ENCODE data around the gene ABHD16B.

The ABHD16B gene

DNA sequence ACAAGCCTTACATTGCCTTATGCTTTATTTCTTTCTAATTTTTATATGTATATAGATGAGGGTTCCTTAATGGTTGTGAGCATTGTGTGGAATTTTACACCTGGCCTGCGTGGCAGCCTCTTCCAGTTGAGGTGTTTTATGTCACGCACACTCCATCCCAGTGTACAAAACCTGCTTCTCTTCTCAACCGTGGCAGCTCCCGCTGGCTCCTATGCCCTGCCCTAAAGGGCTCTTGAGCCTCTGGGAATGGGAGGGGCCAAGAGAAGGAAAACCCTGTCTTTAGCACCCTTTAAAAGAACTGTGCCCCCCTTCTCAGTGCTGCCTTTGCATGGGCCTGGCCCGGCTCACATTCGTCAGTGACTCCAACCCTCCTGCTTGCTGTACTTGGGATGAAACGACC lies 29.3 kb downstream of the ABHD16B start:
- H3K4me2 ChIP-seq (ENCODE audit: low read depth, low read length, poor library complexity, severe bottlenecking), result no peak overlapping the region

DNA sequence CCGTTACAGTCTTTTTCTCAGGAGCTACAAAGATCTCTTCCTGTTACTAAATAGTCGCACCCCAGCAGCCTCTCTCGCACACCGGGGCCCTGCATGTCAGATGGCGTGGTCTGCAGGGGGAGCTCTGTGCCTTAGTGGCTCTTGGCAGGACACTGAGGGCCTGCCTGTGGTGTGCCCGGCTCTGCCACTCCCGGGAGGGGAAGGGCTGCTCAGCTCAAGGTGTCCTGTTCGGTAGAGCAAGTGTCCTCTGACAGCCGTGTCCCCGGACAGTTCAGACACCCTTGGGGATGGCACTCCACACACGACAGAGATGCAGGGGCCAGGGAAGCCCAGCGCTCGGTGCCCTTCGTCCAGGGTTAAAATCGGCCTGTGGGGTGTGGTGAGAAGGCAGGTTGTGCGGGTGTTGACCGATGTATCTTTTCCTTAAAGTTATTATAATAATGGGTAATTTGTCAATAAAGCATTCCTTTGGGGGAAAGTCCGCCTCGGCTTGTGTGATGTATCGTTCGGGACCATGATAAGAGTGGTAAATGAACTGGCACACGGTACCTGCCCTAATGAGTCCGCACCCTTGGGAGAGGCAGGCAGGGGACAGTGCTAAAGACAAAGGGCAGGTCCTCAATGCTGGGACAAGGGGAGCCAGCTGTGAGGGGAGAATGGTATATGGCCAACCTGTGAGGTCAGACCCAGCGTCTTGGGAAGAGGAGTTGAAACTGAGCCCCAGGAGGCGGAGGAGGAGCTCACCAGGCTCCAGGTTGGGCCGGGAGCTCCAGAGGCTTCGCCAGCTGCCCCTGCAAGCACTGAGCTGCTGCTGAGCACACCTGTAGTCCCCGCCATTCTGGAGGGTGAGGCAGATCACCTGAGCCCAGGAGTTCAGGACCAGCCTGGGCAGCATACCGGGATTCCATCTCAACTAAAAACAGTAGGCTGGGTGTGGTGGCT lies 30.0 kb downstream of the ABHD16B start:
- no peak for TF ChIP-seq EZH2phosphoT487 (IDR thresholded peaks at IDR 0.05; ENCODE audit: borderline replicate concordance)
- TF ChIP-seq, protein P1, sequence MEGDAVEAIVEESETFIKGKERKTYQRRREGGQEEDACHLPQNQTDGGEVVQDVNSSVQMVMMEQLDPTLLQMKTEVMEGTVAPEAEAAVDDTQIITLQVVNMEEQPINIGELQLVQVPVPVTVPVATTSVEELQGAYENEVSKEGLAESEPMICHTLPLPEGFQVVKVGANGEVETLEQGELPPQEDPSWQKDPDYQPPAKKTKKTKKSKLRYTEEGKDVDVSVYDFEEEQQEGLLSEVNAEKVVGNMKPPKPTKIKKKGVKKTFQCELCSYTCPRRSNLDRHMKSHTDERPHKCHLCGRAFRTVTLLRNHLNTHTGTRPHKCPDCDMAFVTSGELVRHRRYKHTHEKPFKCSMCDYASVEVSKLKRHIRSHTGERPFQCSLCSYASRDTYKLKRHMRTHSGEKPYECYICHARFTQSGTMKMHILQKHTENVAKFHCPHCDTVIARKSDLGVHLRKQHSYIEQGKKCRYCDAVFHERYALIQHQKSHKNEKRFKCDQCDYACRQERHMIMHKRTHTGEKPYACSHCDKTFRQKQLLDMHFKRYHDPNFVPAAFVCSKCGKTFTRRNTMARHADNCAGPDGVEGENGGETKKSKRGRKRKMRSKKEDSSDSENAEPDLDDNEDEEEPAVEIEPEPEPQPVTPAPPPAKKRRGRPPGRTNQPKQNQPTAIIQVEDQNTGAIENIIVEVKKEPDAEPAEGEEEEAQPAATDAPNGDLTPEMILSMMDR (conservative IDR thresholded peaks at IDR 0.05; ENCODE audit: low read length), result 0 out of 2 replicates have a peak, but pooled peaks have one; percentile 26
- no peak overlapping the region for H3K4me2 ChIP-seq (ENCODE audit: low read depth, low read length, poor library complexity, severe bottlenecking)
- H3K79me2 ChIP-seq (ENCODE audit: insufficient read depth, low read length), result peaks cover 10% of the 10 kb centered on the region

More for the DNA sequence above, 29.3 kb downstream of the ABHD16B start:
- no peak overlapping the region for H3K9ac ChIP-seq (ENCODE audit: low read depth, low read length, poor library complexity, severe bottlenecking)
- H3F3A ChIP-seq (ENCODE audit: low read depth), result peaks cover 12% of the 10 kb centered on the region; the same call in 1 of the 2 replicates
- no peak overlapping the region for H2AFZ ChIP-seq (ENCODE audit: low read length)
- peaks cover 37% of the 10 kb centered on the region; the same call in 1 of the 2 replicates for H3K36me3 ChIP-seq (ENCODE audit: insufficient read depth, low read length)
- no peak overlapping the region for H3K4me3 ChIP-seq (ENCODE audit: low read length, poor library complexity, severe bottlenecking)
- H3K27me3 ChIP-seq (ENCODE audit: insufficient read depth, low read length, poor library complexity, severe bottlenecking), result no peaks in the 10 kb centered on the region
- TF ChIP-seq EZH2phosphoT487 (IDR thresholded peaks at IDR 0.05; ENCODE audit: borderline replicate concordance), result no peak
- TF ChIP-seq, protein P1 (conservative IDR thresholded peaks at IDR 0.05; ENCODE audit: low read length), result no peak
- peaks cover 3% of the 10 kb centered on the region for H3K79me2 ChIP-seq (ENCODE audit: insufficient read depth, low read length)
- peaks cover 2% of the 10 kb centered on the region for H4K20me1 ChIP-seq (ENCODE audit: insufficient read depth, low read length, poor library complexity, severe bottlenecking)
- H3K4me1 ChIP-seq (ENCODE audit: insufficient read depth, low read length, poor library complexity, severe bottlenecking), result peaks cover 6% of the 10 kb centered on the region
- no peaks in the 10 kb centered on the region for H3K9me2 ChIP-seq (replicated peaks; ENCODE audit: low read depth, low read length)
- H3K9me3 ChIP-seq (ENCODE audit: insufficient read depth, low read depth, low read length), result no peaks in the 10 kb centered on the region

DNA sequence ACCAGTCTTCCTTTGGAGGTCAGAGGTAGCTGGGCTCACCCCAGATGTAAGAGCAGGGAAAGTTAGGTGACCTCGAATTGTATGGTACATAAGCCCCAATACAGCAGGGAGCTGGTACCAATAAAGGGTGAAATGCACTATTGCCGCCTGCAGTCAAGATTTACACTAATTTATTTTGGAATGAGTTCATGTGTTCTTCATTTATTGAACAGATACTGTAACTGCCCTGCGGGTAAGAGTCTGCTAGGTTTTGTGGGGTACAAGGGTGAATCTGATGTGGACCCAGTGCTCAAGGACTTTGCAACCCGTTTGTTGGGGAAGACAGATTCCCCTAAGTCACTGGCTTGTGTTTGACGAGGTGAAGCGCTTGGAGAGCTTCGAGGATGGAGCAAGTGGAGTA lies 31.1 kb downstream of the ABHD16B start:
- Histone ChIP-seq H3K36me3 (ENCODE audit: insufficient read depth, low read length) (peaks cover 34% of the 10 kb centered on the region; the same call in 1 of the 2 replicates), H3K4me1 (ENCODE audit: insufficient read depth, low read length, poor library complexity, severe bottlenecking) (peaks cover 17% of the 10 kb centered on the region), H3K27me3 (ENCODE audit: insufficient read depth, low read length, poor library complexity, severe bottlenecking) (no peaks in the 10 kb centered on the region), H3K4me3 (ENCODE audit: low read length, poor library complexity, severe bottlenecking) (no peak overlapping the region), H3K79me2 (ENCODE audit: insufficient read depth, low read length) (peaks cover 21% of the 10 kb centered on the region), H2AFZ (ENCODE audit: low read length) (no peak overlapping the region), H3K9me2 (replicated peaks; ENCODE audit: low read depth, low read length) (no peaks in the 10 kb centered on the region), H3F3A (ENCODE audit: low read depth) (peaks cover 12% of the 10 kb centered on the region; the same call in 1 of the 2 replicates), H4K20me1 (ENCODE audit: insufficient read depth, low read length, poor library complexity, severe bottlenecking) (peaks cover 20% of the 10 kb centered on the region), H3K4me2 (ENCODE audit: low read depth, low read length, poor library complexity, severe bottlenecking) (no peak overlapping the region), H3K9ac (ENCODE audit: low read depth, low read length, poor library complexity, severe bottlenecking) (no peak overlapping the region), H3K9me3 (ENCODE audit: insufficient read depth, low read depth, low read length) (no peaks in the 10 kb centered on the region)
- TF ChIP-seq, protein P1 (conservative IDR thresholded peaks at IDR 0.05; ENCODE audit: low read length), result no peak
- TF ChIP-seq EZH2phosphoT487 (IDR thresholded peaks at IDR 0.05; ENCODE audit: borderline replicate concordance), result no peak

More for the DNA sequence above, 30.0 kb downstream of the ABHD16B start:
- Histone ChIP-seq H3K36me3 (ENCODE audit: insufficient read depth, low read length) (peaks cover 37% of the 10 kb centered on the region; the same call in 1 of the 2 replicates), H3F3A (ENCODE audit: low read depth) (peaks cover 12% of the 10 kb centered on the region; the same call in 1 of the 2 replicates), H4K20me1 (ENCODE audit: insufficient read depth, low read length, poor library complexity, severe bottlenecking) (peaks cover 9% of the 10 kb centered on the region), H3K9me3 (ENCODE audit: insufficient read depth, low read depth, low read length) (no peaks in the 10 kb centered on the region), H3K27me3 (ENCODE audit: insufficient read depth, low read length, poor library complexity, severe bottlenecking) (no peaks in the 10 kb centered on the region), H3K9me2 (replicated peaks; ENCODE audit: low read depth, low read length) (no peaks in the 10 kb centered on the region), H3K9ac (ENCODE audit: low read depth, low read length, poor library complexity, severe bottlenecking) (no peak overlapping the region), H2AFZ (ENCODE audit: low read length) (no peak overlapping the region), H3K4me3 (ENCODE audit: low read length, poor library complexity, severe bottlenecking) (no peak overlapping the region), H3K4me1 (ENCODE audit: insufficient read depth, low read length, poor library complexity, severe bottlenecking) (peaks cover 10% of the 10 kb centered on the region)
